KBM-7 (cell line): ENCODE measurements around the gene LTO1.
"Not testable (repeated sequence)": the region's sequence is repeated elsewhere in the genome, so short reads cannot be mapped to it uniquely, and the experiment has no call there.

ENCODE experiments used
- DNase-seq: peaks from one replicate; pipeline ENCODE4 v3.0.0-alpha.2; 2015
- in situ Hi-C: fragments of 300-500 bp; cut with MboI; formaldehyde crosslinking; loops from 2 replicates; pipeline ENCODE4 v1.14.3; 2020; ENCODE audit warnings: low sequenced_read_pairs, low pct_unique_long_range_greater_than_20kb, mixed read lengths

LTO1 gene

DNA sequence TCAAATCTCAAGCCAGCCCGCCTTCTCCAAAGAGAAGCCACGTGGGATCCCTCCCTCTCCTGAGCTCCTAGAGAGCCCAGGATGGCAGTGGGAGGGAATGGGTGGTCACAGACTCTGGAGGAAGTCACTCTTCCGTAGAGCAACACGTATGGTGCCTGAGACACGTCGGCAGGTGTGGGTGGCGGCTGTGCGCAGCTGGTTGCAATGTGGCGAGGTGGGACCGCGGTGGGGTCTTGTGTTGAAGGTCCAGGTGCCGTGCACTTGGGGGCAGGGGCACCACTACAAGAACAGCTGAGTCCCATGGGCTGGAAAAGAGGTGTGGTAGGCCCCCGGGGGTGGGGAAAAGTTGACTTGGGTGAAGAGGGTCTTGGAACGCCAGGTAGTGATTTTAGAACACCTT is 47.6 kb downstream of the LTO1 start:
- DNase-seq = no peak
- in situ Hi-C loops = no loop called here

- in situ Hi-C loops = no loop called here
- no peak for DNase-seq
Observed at GRCh38 chr11:69625476-69625875, 49.7 kb downstream of the LTO1 start.

GRCh38 chr11:69624293-69624692 is 50.9 kb downstream of the LTO1 start:
- in situ Hi-C loops = no loop called here
- no peak for DNase-seq

DNA sequence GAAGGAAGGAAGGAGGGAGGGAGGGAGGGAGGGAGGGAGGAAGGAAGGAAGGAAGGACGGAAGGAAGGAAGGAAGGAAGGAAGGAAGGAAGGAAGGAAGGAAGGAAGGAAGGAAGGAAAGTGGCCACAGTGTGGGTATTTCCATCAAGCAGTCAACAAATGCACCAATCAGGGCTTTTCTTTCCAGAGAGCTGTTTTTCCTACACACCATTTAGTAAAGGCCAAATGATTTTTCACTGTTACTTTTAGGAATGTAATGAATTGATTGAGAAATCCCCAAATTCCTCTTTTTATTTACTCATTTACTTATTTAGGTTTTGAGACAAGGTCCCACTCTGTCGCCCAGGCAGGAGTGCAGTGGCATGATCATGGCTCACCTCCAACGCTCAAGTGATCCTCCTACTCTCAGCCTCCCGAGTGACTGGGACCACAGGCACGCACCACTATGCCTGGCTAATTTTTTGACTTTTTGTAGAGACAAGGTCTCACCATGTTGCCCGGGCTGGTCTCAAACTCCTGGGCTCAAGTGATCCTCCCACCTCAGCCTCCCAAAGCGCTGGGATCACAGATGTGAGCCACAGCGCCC is 53.0 kb downstream of the LTO1 start:
- in situ Hi-C loops, DNase-seq: not testable (repeated sequence)

GRCh38 chr11:69620683-69621290 is 54.4 kb downstream of the LTO1 start:
- DNase-seq = no peak
- in situ Hi-C loops = no loop called here

GRCh38 chr11:69618237-69618636 is 56.9 kb downstream of the LTO1 start:
- in situ Hi-C loops = no loop called here
- no peak for DNase-seq

GRCh38 chr11:69617682-69618081 is 57.5 kb downstream of the LTO1 start:
- no peak for DNase-seq

GRCh38 chr11:69617220-69617619 is 57.9 kb downstream of the LTO1 start:
- DNase-seq = no peak
- in situ Hi-C loops = no loop called here

More at GRCh38 chr11:69617682-69618081, 57.5 kb downstream of the LTO1 start:
- in situ Hi-C loops = no loop called here
